HepG2 (cell line): Measurements from ENCODE around the gene ZFPM1. TPM values are rescaled to one million over a fixed set of nuclear protein-coding genes. Genes with fewer than 3 reads are reported as not detected.
A peak's percentile ranks its signal among the peaks of the same experiment; 100 is the strongest.

ENCODE experiments used
- EP300 ChIP-seq, 3 experiments: sonication (generic) in 1 of 3; formaldehyde crosslinking in 1 of 3; IDR thresholded peaks; 2 replicates each; pipeline versions ENCODE4 v1.5.1 to v1.6.1; 2011 to 2020; ENCODE audit warnings: low read depth in 2 of 3, low read length in 2 of 3, borderline replicate concordance in 1 of 3, improper control_type of control experiment in 1 of 3, mild to moderate bottlenecking in 1 of 3, missing genetic modification reagents in 1 of 3, moderate library complexity in 1 of 3
- FOXM1 ChIP-seq: sonication (generic); formaldehyde crosslinking; IDR thresholded peaks from 2 replicates; pipeline ENCODE4 v1.5.0; 2020; ENCODE audit warnings: missing genetic modification reagents
- ISX ChIP-seq: sonication (generic); formaldehyde crosslinking; conservative IDR thresholded peaks from 2 replicates; pipeline ENCODE4 v1.5.0; 2020; ENCODE audit warnings: missing genetic modification reagents
- KDM4B ChIP-seq: sonication (generic); formaldehyde crosslinking; IDR thresholded peaks from 2 replicates; pipeline ENCODE4 v1.4.0; 2020; ENCODE audit warnings: missing genetic modification reagents
- KDM5B ChIP-seq: sonication (generic); formaldehyde crosslinking; IDR thresholded peaks from 2 replicates; pipeline ENCODE4 v1.4.0; 2020; ENCODE audit warnings: missing genetic modification reagents, mild to moderate bottlenecking, borderline replicate concordance
- NAIF1 ChIP-seq: sonication (generic); formaldehyde crosslinking; IDR thresholded peaks from 2 replicates; pipeline ENCODE4 v1.5.0; 2020; ENCODE audit warnings: mild to moderate bottlenecking, missing genetic modification reagents, borderline replicate concordance
- NR2C2 ChIP-seq: sonication (generic); formaldehyde crosslinking; IDR thresholded peaks from 2 replicates; pipeline ENCODE4 v1.4.0; 2020; ENCODE audit warnings: missing genetic modification reagents, mild to moderate bottlenecking, moderate library complexity, borderline replicate concordance
- PBX2 ChIP-seq: IDR thresholded peaks from 2 replicates; pipeline ENCODE4 v1.6.1; 2016; ENCODE audit warnings: control low read depth
- RBM39 ChIP-seq: fragments of 200-400 bp; formaldehyde crosslinking; IDR thresholded peaks from one replicate; pipeline ENCODE4 v1.6.1; 2018; ENCODE audit warnings: antibody characterized with exemption, mild to moderate bottlenecking, low read depth, low read length; ENCODE audit not compliant: poor library complexity, severe bottlenecking
- REL ChIP-seq: sonication (generic); formaldehyde crosslinking; conservative IDR thresholded peaks from 2 replicates; pipeline ENCODE4 v1.8.0; 2022; ENCODE audit warnings: mild to moderate bottlenecking, missing genetic modification reagents, moderate library complexity
- U2AF2 ChIP-seq: fragments of 200-400 bp; formaldehyde crosslinking; IDR thresholded peaks from 2 replicates; pipeline ENCODE4 v1.6.1; 2017; ENCODE audit warnings: low read depth, mild to moderate bottlenecking, low read length
- ZNF160 ChIP-seq: sonication (generic); formaldehyde crosslinking; IDR thresholded peaks from 2 replicates; pipeline ENCODE4 v1.8.0; 2022; ENCODE audit warnings: mild to moderate bottlenecking, inconsistent platforms, missing genetic modification reagents
- ZNF296 ChIP-seq: sonication (generic); formaldehyde crosslinking; conservative IDR thresholded peaks from 2 replicates; pipeline ENCODE4 v1.5.0; 2020; ENCODE audit warnings: mild to moderate bottlenecking, missing genetic modification reagents
- ZNF441 ChIP-seq: sonication (generic); formaldehyde crosslinking; IDR thresholded peaks from 2 replicates; pipeline ENCODE4 v1.7.0; 2021; ENCODE audit warnings: missing genetic modification reagents, borderline replicate concordance
- ZNF720 ChIP-seq: sonication (generic); formaldehyde crosslinking; IDR thresholded peaks from 2 replicates; pipeline ENCODE4 v1.4.0; 2020; ENCODE audit warnings: missing genetic modification reagents
- ZNF782 ChIP-seq: sonication (generic); formaldehyde crosslinking; IDR thresholded peaks from 2 replicates; pipeline ENCODE4 v1.4.0; 2020; ENCODE audit warnings: missing genetic modification reagents, mild to moderate bottlenecking, borderline replicate concordance
- ZNF883 ChIP-seq: sonication (generic); formaldehyde crosslinking; IDR thresholded peaks from 2 replicates; pipeline ENCODE4 v1.5.1; 2020; ENCODE audit warnings: mild to moderate bottlenecking, missing genetic modification reagents; ENCODE audit errors: not compliant biosample characterization
- polyA plus RNA-seq, 8 experiments: library from polyadenylated mRNA; depleted of rRNA in 3 of 8; stranded (reverse) in 7 of 8; unstranded in 1 of 8; fragments of >200 nt; fragmentation: Illumina TruSeq in 4 of 8; extraction: Trizol in 4 of 8; gene quantifications; 2 replicates each; pipeline versions ENCODE4 v1.2.1 to v1.2.3, GENCODE V29; 2011 to 2016; ENCODE audit warnings: low read depth in 4 of 8, missing spikeins in 1 of 8, mixed read lengths in 1 of 8; ENCODE audit not compliant: insufficient read depth in 1 of 8
- total RNA-seq, 5 experiments: library from RNA; depleted of rRNA; stranded (reverse); fragments of >200 nt; fragmentation: Illumina TruSeq; extraction: Trizol; gene quantifications; 2 replicates each; pipeline ENCODE4 v1.2.3, GENCODE V29; 2016; ENCODE audit warnings: low read depth in 1 of 5
- TF ChIP-seq, protein P1 (sequence below): sonication (generic); formaldehyde crosslinking; IDR thresholded peaks from 2 replicates; pipeline ENCODE4 v1.5.0; 2020; ENCODE audit warnings: mild to moderate bottlenecking, missing genetic modification reagents, borderline replicate concordance
- TF ChIP-seq, protein P2 (sequence below): IDR thresholded peaks from 2 replicates; pipeline ENCODE4 v1.6.1; 2018; ENCODE audit warnings: missing genetic modification reagents
- TF ChIP-seq, protein P3 (sequence below): sonication (generic); formaldehyde crosslinking; IDR thresholded peaks from 2 replicates; pipeline ENCODE4 v1.4.0; 2020; ENCODE audit warnings: low read depth, mild to moderate bottlenecking, missing genetic modification reagents
- TF ChIP-seq, protein P4 (sequence below): sonication (generic); formaldehyde crosslinking; IDR thresholded peaks from 2 replicates; pipeline ENCODE4 v1.5.1; 2020; ENCODE audit warnings: mild to moderate bottlenecking, missing genetic modification reagents, borderline replicate concordance

The ZFPM1 gene
- total and polyA plus RNA-seq, 2 of the 13 experiments (the other 11 are each of a cell fraction or from before 2014, with no cell fraction given) = 1.3 to 3.8 TPM

GRCh38 chr16:88504489-88505404, 51.7 kb downstream of the ZFPM1 start (continued):
- TF ChIP-seq, protein P1, sequence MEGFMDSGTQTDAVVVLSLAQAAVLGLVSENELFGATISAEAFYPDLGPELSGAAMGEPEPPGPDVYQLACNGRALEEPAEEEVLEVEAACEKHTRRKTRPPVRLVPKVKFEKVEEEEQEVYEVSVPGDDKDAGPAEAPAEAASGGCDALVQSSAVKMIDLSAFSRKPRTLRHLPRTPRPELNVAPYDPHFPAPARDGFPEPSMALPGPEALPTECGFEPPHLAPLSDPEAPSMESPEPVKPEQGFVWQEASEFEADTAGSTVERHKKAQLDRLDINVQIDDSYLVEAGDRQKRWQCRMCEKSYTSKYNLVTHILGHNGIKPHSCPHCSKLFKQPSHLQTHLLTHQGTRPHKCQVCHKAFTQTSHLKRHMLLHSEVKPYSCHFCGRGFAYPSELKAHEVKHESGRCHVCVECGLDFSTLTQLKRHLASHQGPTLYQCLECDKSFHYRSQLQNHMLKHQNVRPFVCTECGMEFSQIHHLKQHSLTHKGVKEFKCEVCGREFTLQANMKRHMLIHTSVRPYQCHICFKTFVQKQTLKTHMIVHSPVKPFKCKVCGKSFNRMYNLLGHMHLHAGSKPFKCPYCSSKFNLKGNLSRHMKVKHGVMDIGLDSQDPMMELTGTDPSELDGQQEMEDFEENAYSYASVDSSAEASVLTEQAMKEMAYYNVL (CRISPR knock-in tag) = peak; percentile 93
- TF ChIP-seq KDM4B (CRISPR knock-in tag) (peak; percentile 77; the same call in 1 of the 2 replicates), EP300 (IDR thresholded peaks at IDR 0.05; ENCODE audit: low read depth in 2 of 2, low read length in 2 of 2) (peak; percentile 8 to 90; a peak in 3 of 4 replicates), EP300 (CRISPR knock-in tag; IDR thresholded peaks at IDR 0.05; ENCODE audit: borderline replicate concordance) (peak; percentile 82), ISX (CRISPR knock-in tag) (no peak), FOXM1 (CRISPR knock-in tag) (no peak), KDM5B (CRISPR knock-in tag) (peak; percentile 49; the same call in 1 of the 2 replicates), ZNF441 (CRISPR knock-in tag) (no peak), U2AF2 (no peak), ZNF782 (peak; percentile 72; the same call in 1 of the 2 replicates), ZNF720 (CRISPR knock-in tag) (no peak), ZNF160 (CRISPR knock-in tag) (peak; percentile 70; the same call in 1 of the 2 replicates), NR2C2 (peak; percentile 78; the same call in 1 of the 2 replicates), PBX2 (CRISPR knock-in tag) (peak; percentile 17; the same call in 1 of the 2 replicates), RBM39 (no peak), ZNF296 (peak; percentile 94), REL (CRISPR knock-in tag) (no peak), ZNF883 (CRISPR knock-in tag) (peak; percentile 68), NAIF1 (CRISPR knock-in tag) (peak; percentile 78; the same call in 1 of the 2 replicates)
- TF ChIP-seq, protein P2, sequence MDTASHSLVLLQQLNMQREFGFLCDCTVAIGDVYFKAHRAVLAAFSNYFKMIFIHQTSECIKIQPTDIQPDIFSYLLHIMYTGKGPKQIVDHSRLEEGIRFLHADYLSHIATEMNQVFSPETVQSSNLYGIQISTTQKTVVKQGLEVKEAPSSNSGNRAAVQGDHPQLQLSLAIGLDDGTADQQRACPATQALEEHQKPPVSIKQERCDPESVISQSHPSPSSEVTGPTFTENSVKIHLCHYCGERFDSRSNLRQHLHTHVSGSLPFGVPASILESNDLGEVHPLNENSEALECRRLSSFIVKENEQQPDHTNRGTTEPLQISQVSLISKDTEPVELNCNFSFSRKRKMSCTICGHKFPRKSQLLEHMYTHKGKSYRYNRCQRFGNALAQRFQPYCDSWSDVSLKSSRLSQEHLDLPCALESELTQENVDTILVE (CRISPR knock-in tag) = peak; percentile 82
- TF ChIP-seq, protein P3, sequence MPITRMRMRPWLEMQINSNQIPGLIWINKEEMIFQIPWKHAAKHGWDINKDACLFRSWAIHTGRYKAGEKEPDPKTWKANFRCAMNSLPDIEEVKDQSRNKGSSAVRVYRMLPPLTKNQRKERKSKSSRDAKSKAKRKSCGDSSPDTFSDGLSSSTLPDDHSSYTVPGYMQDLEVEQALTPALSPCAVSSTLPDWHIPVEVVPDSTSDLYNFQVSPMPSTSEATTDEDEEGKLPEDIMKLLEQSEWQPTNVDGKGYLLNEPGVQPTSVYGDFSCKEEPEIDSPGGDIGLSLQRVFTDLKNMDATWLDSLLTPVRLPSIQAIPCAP (CRISPR knock-in tag) = no peak
- TF ChIP-seq, protein P4, sequence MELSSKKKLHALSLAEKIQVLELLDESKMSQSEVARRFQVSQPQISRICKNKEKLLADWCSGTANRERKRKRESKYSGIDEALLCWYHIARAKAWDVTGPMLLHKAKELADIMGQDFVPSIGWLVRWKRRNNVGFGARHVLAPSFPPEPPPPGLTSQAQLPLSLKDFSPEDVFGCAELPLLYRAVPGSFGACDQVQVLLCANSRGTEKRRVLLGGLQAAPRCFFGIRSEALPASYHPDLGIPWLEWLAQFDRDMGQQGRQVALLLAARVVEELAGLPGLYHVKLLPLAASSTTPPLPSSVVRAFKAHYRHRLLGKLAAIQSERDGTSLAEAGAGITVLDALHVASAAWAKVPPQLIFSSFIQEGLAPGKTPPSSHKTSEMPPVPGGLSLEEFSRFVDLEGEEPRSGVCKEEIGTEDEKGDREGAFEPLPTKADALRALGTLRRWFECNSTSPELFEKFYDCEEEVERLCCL (CRISPR knock-in tag) = peak; percentile 79; the same call in 1 of the 2 replicates
